Spinal cord (tissue), 10 donors: ENCODE data around the gene PGM2. TPM values are rescaled to one million over a fixed set of nuclear protein-coding genes. Genes with fewer than 3 reads are reported as not detected.

ENCODE experiments used
- DNase-seq, 6 donors: peaks; one replicate each; pipeline versions ENCODE4 v3.0.0 to v3.0.0-alpha.2; 2013 to 2015; ENCODE audit warnings: low spot score in 6 of 6, low read depth in 4 of 6
- H3K27ac ChIP-seq: one replicate; pipeline ENCODE4 v1.5.1; 2013; ENCODE audit warnings: low read depth, low read length, control low read depth
- H3K27me3 ChIP-seq: one replicate; pipeline ENCODE4 v1.6.1; 2013; ENCODE audit warnings: low read length; ENCODE audit not compliant: control insufficient read depth, insufficient read depth
- H3K36me3 ChIP-seq: one replicate; pipeline ENCODE4 v1.6.1; 2013; ENCODE audit warnings: low read length; ENCODE audit not compliant: control insufficient read depth, insufficient read depth
- H3K4me1 ChIP-seq: one replicate; pipeline ENCODE4 v1.6.1; 2013; ENCODE audit warnings: low read length; ENCODE audit not compliant: control insufficient read depth, insufficient read depth
- H3K4me3 ChIP-seq: one replicate; pipeline ENCODE4 v1.5.1; 2013; ENCODE audit warnings: low read depth, low read length, control low read depth
- H3K9me3 ChIP-seq: one replicate; pipeline ENCODE4 v1.6.1; 2013; ENCODE audit warnings: low read length; ENCODE audit not compliant: control insufficient read depth, insufficient read depth
- WGBS: methylation state at CpG from one replicate; pipeline ENCODE4 v1.1.5; 2013; ENCODE audit warnings: missing lambda C conversion rate; ENCODE audit not compliant: insufficient coverage; 5-methylcytosine and 5-hydroxymethylcytosine counted together
- polyA plus RNA-seq, 2 donors: library from polyadenylated mRNA; unstranded; fragments of 120-200 nt; gene quantifications; one replicate each; pipeline ENCODE4 v1.2.1, GENCODE V29; 2013; ENCODE audit not compliant: insufficient read length in 2 of 2
- total RNA-seq, 2 donors: library from RNA; depleted of rRNA in 1 of 2; stranded (reverse); fragments of 120-200 nt in 1 of 2; fragments of >200 nt in 1 of 2; gene quantifications; one replicate each; pipeline versions ENCODE4 v1.2.3 to v1.2.4, GENCODE V29; 2013 to 2014
- donor health status: healthy.

PGM2 gene
- total and polyA plus RNA-seq, 4 donors, result 18.7 to 28.5 (median 25.9) TPM

GRCh38 chr4:37902738-37903693 is 76.5 kb downstream of the PGM2 start:
- no peak for DNase-seq
- Histone ChIP-seq H3K9me3 (no peaks in the 10 kb centered on the region), H3K36me3 (no peaks in the 10 kb centered on the region), H3K4me1 (no peaks in the 10 kb centered on the region), H3K27me3 (no peaks in the 10 kb centered on the region), H3K27ac (no peak overlapping the region), H3K4me3 (no peak overlapping the region)
- 92% methylated on average over 2 of the region's 9 CpGs for WGBS

DNA sequence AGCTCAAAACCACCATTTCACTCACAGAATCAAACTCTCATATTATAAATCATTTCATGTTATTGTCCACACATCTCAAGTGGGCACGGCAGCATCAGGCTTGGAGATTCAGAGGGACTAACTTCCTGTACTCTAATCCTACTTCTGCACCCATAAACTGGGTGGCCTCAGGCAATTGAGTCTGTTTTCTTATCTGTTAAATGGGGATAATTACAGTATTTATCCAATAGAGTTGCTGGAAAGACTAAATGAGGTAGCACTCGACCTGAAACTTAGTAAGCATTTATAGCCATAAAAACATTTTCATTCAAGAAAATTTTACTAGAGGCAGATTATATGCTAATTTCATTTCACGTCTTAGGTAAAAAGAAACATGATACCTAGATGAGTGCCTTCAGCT is 77.4 kb downstream of the PGM2 start:
- Histone ChIP-seq H3K36me3 (no peaks in the 10 kb centered on the region), H3K4me3 (no peak overlapping the region), H3K9me3 (no peaks in the 10 kb centered on the region), H3K4me1 (no peaks in the 10 kb centered on the region), H3K27me3 (no peaks in the 10 kb centered on the region), H3K27ac (no peak overlapping the region)
- no peak for DNase-seq
- WGBS, result no CpG with 5 or more reads among the region's 3 CpGs

- Histone ChIP-seq H3K36me3 (no peaks in the 10 kb centered on the region), H3K4me3 (no peak overlapping the region), H3K4me1 (no peaks in the 10 kb centered on the region), H3K27me3 (no peaks in the 10 kb centered on the region), H3K27ac (no peak overlapping the region), H3K9me3 (no peaks in the 10 kb centered on the region)
- no peak for DNase-seq
- WGBS, result 100% methylated on average over 2 of the region's 3 CpGs
Observed at GRCh38 chr4:37904824-37905223, 78.3 kb downstream of the PGM2 start.

- no peaks in the 10 kb centered on the region for H3K4me1 ChIP-seq
- H3K27me3 ChIP-seq, result no peaks in the 10 kb centered on the region
- no peaks in the 10 kb centered on the region for H3K36me3 ChIP-seq
- no peaks in the 10 kb centered on the region for H3K9me3 ChIP-seq
- 85% methylated on average over 7 of the region's 7 CpGs for WGBS
- DNase-seq, result no peak
- no peak overlapping the region for H3K4me3 ChIP-seq
- H3K27ac ChIP-seq, result no peak overlapping the region
Observed at GRCh38 chr4:37905533-37906169, 79.2 kb downstream of the PGM2 start.

DNA sequence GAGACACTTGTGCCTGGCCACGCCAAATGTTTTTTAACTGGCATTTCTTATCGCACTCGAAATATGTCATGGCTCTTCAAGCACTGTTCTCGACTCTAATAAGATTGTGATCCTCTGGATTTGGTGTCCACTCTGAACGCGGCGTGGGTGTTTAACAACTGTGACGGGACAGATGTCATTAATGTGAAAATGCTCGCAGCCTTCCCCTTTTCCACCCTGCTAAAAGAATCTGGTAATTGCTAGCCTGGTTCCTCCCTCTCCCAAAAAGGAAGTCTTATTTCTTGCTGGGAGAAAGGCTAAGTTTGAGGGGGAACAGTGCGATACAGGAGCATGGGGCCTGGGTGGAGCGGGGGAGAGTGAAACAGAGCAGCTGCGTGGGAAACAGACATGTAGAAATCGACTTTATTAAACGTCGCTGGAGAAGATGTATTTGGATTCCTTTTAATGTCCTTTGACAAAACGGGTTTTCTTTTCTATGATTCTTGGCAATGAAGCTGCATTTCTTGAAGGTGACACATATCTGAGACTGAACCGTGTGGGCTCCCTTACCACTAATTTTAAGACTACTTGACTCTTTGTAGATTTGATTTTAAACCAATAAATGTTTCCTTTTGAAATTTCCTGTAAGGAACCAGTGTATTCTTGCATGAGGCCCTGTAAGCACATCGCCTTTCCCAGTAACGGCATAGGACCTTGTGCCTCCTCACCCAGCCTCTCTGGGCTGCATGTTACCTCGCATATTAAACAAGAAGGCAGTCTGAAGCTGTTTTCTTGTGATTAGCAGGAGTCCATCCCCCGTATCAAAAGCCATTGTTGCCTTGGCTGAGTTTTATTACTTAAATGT is 82.2 kb downstream of the PGM2 start:
- 56% methylated on average over 12 of the region's 21 CpGs for WGBS
- DNase-seq, result peak in 1 of 6 donors; percentile 28
- Histone ChIP-seq H3K4me1 (no peaks in the 10 kb centered on the region), H3K4me3 (no peak overlapping the region), H3K27me3 (no peaks in the 10 kb centered on the region), H3K9me3 (no peaks in the 10 kb centered on the region), H3K36me3 (no peaks in the 10 kb centered on the region), H3K27ac (no peak overlapping the region)

DNA sequence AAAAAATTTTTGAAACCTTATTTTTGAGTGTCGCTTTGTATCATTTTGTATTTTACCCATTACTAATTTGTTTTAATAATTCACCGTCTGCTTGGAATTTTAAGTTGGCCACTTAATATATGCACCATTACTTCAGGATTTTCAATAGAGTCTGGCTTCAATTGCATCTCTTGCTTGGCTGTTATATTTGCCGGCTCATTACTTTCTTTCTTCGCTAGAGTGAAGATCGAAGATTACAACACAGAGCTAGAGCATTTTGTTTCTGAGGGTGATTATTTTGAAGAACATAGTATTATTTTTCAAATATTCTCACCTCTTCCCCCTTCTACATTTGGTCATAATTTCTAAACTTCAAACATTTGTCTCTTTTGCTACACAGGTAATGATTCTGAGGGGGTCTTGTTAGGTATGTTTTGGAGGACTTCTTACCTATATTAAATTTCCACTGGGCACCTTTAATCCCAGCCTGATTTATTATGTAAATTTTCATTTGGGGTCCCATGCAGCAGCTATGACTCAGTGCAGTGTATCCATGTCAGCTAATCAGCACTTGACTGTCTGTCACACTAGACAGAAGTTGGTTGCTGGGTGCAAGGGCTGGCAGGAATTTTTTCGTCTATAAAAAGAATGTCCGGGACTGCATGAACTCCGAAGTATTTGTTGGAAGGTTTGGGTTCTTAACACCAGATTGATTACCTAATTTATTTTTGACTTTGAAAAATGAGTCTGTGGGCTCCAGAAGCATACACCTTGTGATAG is 83.0 kb downstream of the PGM2 start:
- Histone ChIP-seq H3K27ac (no peak overlapping the region), H3K9me3 (no peaks in the 10 kb centered on the region), H3K27me3 (no peaks in the 10 kb centered on the region), H3K4me3 (no peak overlapping the region), H3K36me3 (no peaks in the 10 kb centered on the region), H3K4me1 (no peaks in the 10 kb centered on the region)
- no CpG with 5 or more reads among the region's 8 CpGs for WGBS
- DNase-seq, result peak in 2 of 6 donors; percentile 37 to 75

DNA sequence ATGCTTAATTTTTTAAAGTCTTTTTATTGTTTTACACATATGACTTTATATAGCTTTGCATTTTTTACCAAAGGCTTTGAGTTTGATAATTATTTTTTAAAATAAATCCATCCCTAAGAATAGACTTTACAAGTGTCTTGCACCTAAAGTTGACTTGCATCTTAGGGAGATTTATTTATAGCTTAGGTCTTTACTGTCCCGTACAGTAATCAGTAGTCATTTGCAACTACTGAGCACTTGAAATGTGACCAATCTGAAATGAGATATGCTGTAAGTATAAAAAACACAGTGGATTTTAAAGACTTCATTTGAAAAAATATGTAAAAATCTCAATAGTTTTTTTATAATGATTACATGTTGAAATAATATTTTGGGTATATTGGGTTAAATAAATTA is 83.6 kb downstream of the PGM2 start:
- Histone ChIP-seq H3K27me3 (no peaks in the 10 kb centered on the region), H3K27ac (no peak overlapping the region), H3K36me3 (no peaks in the 10 kb centered on the region), H3K4me1 (no peaks in the 10 kb centered on the region), H3K4me3 (no peak overlapping the region), H3K9me3 (no peaks in the 10 kb centered on the region)
- no peak for DNase-seq
- WGBS, result no CpG with 5 or more reads among the region's 1 CpG
